ENCODE measurements around the gene CEP97. TPM values are rescaled to one million over a fixed set of nuclear protein-coding genes. Genes with fewer than 3 reads are reported as not detected.

The CEP97 gene
- polyA plus RNA-seq, 1 donor (not counting 4 experiments of a cell fraction or from before 2014, with no cell fraction given) = 3.6 TPM

- DNase-seq (ENCODE audit: low read depth, low spot score) (no peak), FAIRE-seq (no peak)
- Histone ChIP-seq H3K9ac (ENCODE audit: control insufficient read depth, extremely low read depth, insufficient read depth, low read length) (no peak overlapping the region), H3K9me3 (ENCODE audit: control insufficient read depth, low read depth, low read length) (no peaks in the 10 kb centered on the region), H3K27ac (ENCODE audit: control insufficient read depth, insufficient read depth, low read length) (no peak overlapping the region), H3K4me3 (ENCODE audit: control insufficient read depth in 2 of 3, extremely low read depth in 1 of 3, insufficient read depth in 2 of 3, low read depth in 1 of 3, low read length in 3 of 3) (no peak overlapping the region), H3K79me2 (ENCODE audit: control insufficient read depth, insufficient read depth, low read length) (no peaks in the 10 kb centered on the region), H3K4me2 (ENCODE audit: control insufficient read depth, extremely low read depth, insufficient read depth, low read depth, low read length) (no peak overlapping the region), H3K9me1 (ENCODE audit: control insufficient read depth, extremely low read depth, insufficient read depth, low read length) (no peaks in the 10 kb centered on the region), H3K4me1 (ENCODE audit: control insufficient read depth, extremely low read depth, insufficient read depth, low read length) (peaks cover 4% of the 10 kb centered on the region), H4K20me1 (ENCODE audit: control insufficient read depth, extremely low read depth, insufficient read depth, low read length) (no peaks in the 10 kb centered on the region), H3K36me3 (ENCODE audit: control insufficient read depth in 2 of 2, extremely low read depth in 1 of 2, insufficient read depth in 2 of 2, low read length in 2 of 2) (no peaks in the 10 kb centered on the region), H3K27me3 (ENCODE audit: control insufficient read depth, extremely low read depth, insufficient read depth, low read length) (no peaks in the 10 kb centered on the region), H2AFZ (ENCODE audit: control insufficient read depth, low read length) (no peak overlapping the region)
- no peak for TF ChIP-seq CTCF (optimal IDR thresholded peaks at IDR 0.05 in 1 of 3, IDR thresholded peaks at IDR 0.05 in 1 of 3, conservative IDR thresholded peaks at IDR 0.05 in 1 of 3; ENCODE audit: extremely low read depth in 1 of 3, insufficient read depth in 2 of 3, low read length in 3 of 3)
- TF ChIP-seq EZH2 (IDR thresholded peaks at IDR 0.05; ENCODE audit: low read length) = no peak
- dilution Hi-C loops (cut with MboI; ENCODE audit: extremely low pct_ligation_motif_present, low sequenced_read_pairs) = no loop called here
Measured at GRCh38 chr3:101816215-101817149, 92.1 kb downstream of the CEP97 start.

GRCh38 chr3:101817992-101818391 is 93.6 kb downstream of the CEP97 start:
- dilution Hi-C loops (cut with MboI; ENCODE audit: extremely low pct_ligation_motif_present, low sequenced_read_pairs) = no loop called here
- no peak overlapping the region for H3K4me3 ChIP-seq (ENCODE audit: control insufficient read depth in 2 of 3, extremely low read depth in 1 of 3, insufficient read depth in 2 of 3, low read depth in 1 of 3, low read length in 3 of 3)
- FAIRE-seq (no peak), DNase-seq (ENCODE audit: low read depth, low spot score) (no peak)
- H3K9ac ChIP-seq (ENCODE audit: control insufficient read depth, extremely low read depth, insufficient read depth, low read length) = no peak overlapping the region
- H3K27ac ChIP-seq (ENCODE audit: control insufficient read depth, insufficient read depth, low read length) = no peak overlapping the region
- peaks cover 4% of the 10 kb centered on the region for H3K4me1 ChIP-seq (ENCODE audit: control insufficient read depth, extremely low read depth, insufficient read depth, low read length)
- no peaks in the 10 kb centered on the region for H3K79me2 ChIP-seq (ENCODE audit: control insufficient read depth, insufficient read depth, low read length)
- H4K20me1 ChIP-seq (ENCODE audit: control insufficient read depth, extremely low read depth, insufficient read depth, low read length) = no peaks in the 10 kb centered on the region
- no peak overlapping the region for H3K4me2 ChIP-seq (ENCODE audit: control insufficient read depth, extremely low read depth, insufficient read depth, low read depth, low read length)
- TF ChIP-seq CTCF (optimal IDR thresholded peaks at IDR 0.05 in 1 of 3, IDR thresholded peaks at IDR 0.05 in 1 of 3, conservative IDR thresholded peaks at IDR 0.05 in 1 of 3; ENCODE audit: extremely low read depth in 1 of 3, insufficient read depth in 2 of 3, low read length in 3 of 3) = no peak
- TF ChIP-seq EZH2 (IDR thresholded peaks at IDR 0.05; ENCODE audit: low read length) = no peak
- H3K27me3 ChIP-seq (ENCODE audit: control insufficient read depth, extremely low read depth, insufficient read depth, low read length) = no peaks in the 10 kb centered on the region
- H3K36me3 ChIP-seq (ENCODE audit: control insufficient read depth in 2 of 2, extremely low read depth in 1 of 2, insufficient read depth in 2 of 2, low read length in 2 of 2) = no peaks in the 10 kb centered on the region
- H3K9me3 ChIP-seq (ENCODE audit: control insufficient read depth, low read depth, low read length) = no peaks in the 10 kb centered on the region
- H2AFZ ChIP-seq (ENCODE audit: control insufficient read depth, low read length) = no peak overlapping the region
- H3K9me1 ChIP-seq (ENCODE audit: control insufficient read depth, extremely low read depth, insufficient read depth, low read length) = no peaks in the 10 kb centered on the region

Data from keratinocyte (primary cell).